ENCODE results near the gene SRD5A1. TPM values are rescaled to one million over a fixed set of nuclear protein-coding genes. Genes with fewer than 3 reads are reported as not detected.

SRD5A1 gene
- total RNA-seq, 1 experiment from 2014 or later: 39.6 TPM

GRCh38 chr5:6634788-6635430 lies 1.7 kb downstream of the SRD5A1 start:
- peak overlapping the region; percentile 84 for H3K4me2 ChIP-seq (ENCODE audit: low read length)
- H2AFZ ChIP-seq (ENCODE audit: low read length): no peak overlapping the region
- peaks cover 25% of the 10 kb centered on the region for H3K4me1 ChIP-seq (ENCODE audit: insufficient read depth, low read length)
- H3K27me3 ChIP-seq (ENCODE audit: low read length): no peaks in the 10 kb centered on the region
- DNase-seq: peak; percentile 57
- H3K4me3 ChIP-seq (ENCODE audit: low read length): peak overlapping the region; percentile 77
- H3K9me2 ChIP-seq (replicated peaks; ENCODE audit: low read length): no peaks in the 10 kb centered on the region
- peaks cover 30% of the 10 kb centered on the region for H4K20me1 ChIP-seq (ENCODE audit: low read length)
- H3K79me2 ChIP-seq (ENCODE audit: low read length): peaks cover 89% of the 10 kb centered on the region
- H3F3A ChIP-seq (ENCODE audit: low read length, unreplicated experiment): no peaks in the 10 kb centered on the region
- peak overlapping the region; percentile 2; the same call in 1 of the 2 replicates for H3K9ac ChIP-seq (ENCODE audit: low read length)
- no peak overlapping the region for H3K27ac ChIP-seq (ENCODE audit: low read length)
- TF ChIP-seq CTCF (conservative IDR thresholded peaks at IDR 0.05; ENCODE audit: low read depth, low read length): no peak
- ATAC-seq: no peak
- no peaks in the 10 kb centered on the region for H3K9me3 ChIP-seq (ENCODE audit: low read length)
- POLR2A ChIA-PET (ENCODE audit: unreplicated experiment): interaction anchor here (0.6 kb wide), 1 partner anchor 189 kb away, joined by 4 read pairs; no protein-coding TSS in a partner anchor
- TSS peak; percentile 45 for BruUV-seq (replicated peaks)
- intact Hi-C loops (cut with micrococcal nuclease): no loop called here
- H3K36me3 ChIP-seq (ENCODE audit: low read depth, low read length): peaks cover 20% of the 10 kb centered on the region
- CTCF ChIA-PET: no interaction called here

GRCh38 chr5:6636293-6636692 lies 3.1 kb downstream of the SRD5A1 start:
- intact Hi-C loops (cut with micrococcal nuclease): no loop called here
- ChIA-PET POLR2A (ENCODE audit: unreplicated experiment) (no interaction called here), CTCF (no interaction called here)
- Histone ChIP-seq H3K4me1 (ENCODE audit: insufficient read depth, low read length) (peaks cover 20% of the 10 kb centered on the region), H3K9me3 (ENCODE audit: low read length) (no peaks in the 10 kb centered on the region), H3K4me2 (ENCODE audit: low read length) (no peak overlapping the region), H3K27me3 (ENCODE audit: low read length) (no peaks in the 10 kb centered on the region), H2AFZ (ENCODE audit: low read length) (no peak overlapping the region), H3K36me3 (ENCODE audit: low read depth, low read length) (peaks cover 6% of the 10 kb centered on the region), H3K9me2 (replicated peaks; ENCODE audit: low read length) (no peaks in the 10 kb centered on the region), H3K9ac (ENCODE audit: low read length) (no peak overlapping the region), H3K27ac (ENCODE audit: low read length) (no peak overlapping the region), H4K20me1 (ENCODE audit: low read length) (peaks cover 16% of the 10 kb centered on the region), H3K79me2 (ENCODE audit: low read length) (peaks cover 80% of the 10 kb centered on the region), H3K4me3 (ENCODE audit: low read length) (no peak overlapping the region), H3F3A (ENCODE audit: low read length, unreplicated experiment) (no peaks in the 10 kb centered on the region)
- DNase-seq (peak; percentile 43), ATAC-seq (no peak)
- TF ChIP-seq EZH2phosphoT487 (IDR thresholded peaks at IDR 0.05; ENCODE audit: borderline replicate concordance, low read length) (no peak), EZH2 (IDR thresholded peaks at IDR 0.05; ENCODE audit: low read length, unreplicated experiment) (no peak)
- no TSS peak for BruUV-seq (replicated peaks)

- intact Hi-C loops (cut with micrococcal nuclease): no loop called here
- no TSS peak for BruUV-seq (replicated peaks)
- Histone ChIP-seq H2AFZ (ENCODE audit: low read length) (no peak overlapping the region), H4K20me1 (ENCODE audit: low read length) (peaks cover 9% of the 10 kb centered on the region), H3K36me3 (ENCODE audit: low read depth, low read length) (no peaks in the 10 kb centered on the region), H3K27me3 (ENCODE audit: low read length) (no peaks in the 10 kb centered on the region), H3K4me2 (ENCODE audit: low read length) (no peak overlapping the region), H3K9me3 (ENCODE audit: low read length) (no peaks in the 10 kb centered on the region), H3K27ac (ENCODE audit: low read length) (no peak overlapping the region), H3K4me3 (ENCODE audit: low read length) (no peak overlapping the region), H3F3A (ENCODE audit: low read length, unreplicated experiment) (no peaks in the 10 kb centered on the region), H3K4me1 (ENCODE audit: insufficient read depth, low read length) (peaks cover 14% of the 10 kb centered on the region), H3K9me2 (replicated peaks; ENCODE audit: low read length) (no peaks in the 10 kb centered on the region), H3K9ac (ENCODE audit: low read length) (no peak overlapping the region), H3K79me2 (ENCODE audit: low read length) (peaks cover 72% of the 10 kb centered on the region)
- CTCF ChIA-PET: no interaction called here
- POLR2A ChIA-PET (ENCODE audit: unreplicated experiment): no interaction called here
- TF ChIP-seq CTCF (conservative IDR thresholded peaks at IDR 0.05; ENCODE audit: low read depth, low read length) (no peak), EZH2 (IDR thresholded peaks at IDR 0.05; ENCODE audit: low read length, unreplicated experiment) (no peak), EZH2phosphoT487 (IDR thresholded peaks at IDR 0.05; ENCODE audit: borderline replicate concordance, low read length) (no peak)
- ATAC-seq: no peak
- no peak for DNase-seq
Observed at GRCh38 chr5:6637022-6637421, 3.8 kb downstream of the SRD5A1 start.
